Endothelial cell (in vitro differentiated cells): ENCODE results near the gene OR10W1. TPM values are rescaled to one million over a fixed set of nuclear protein-coding genes. Genes with fewer than 3 reads are reported as not detected.

Source experiments
- DNase-seq: peaks from one replicate; pipeline ENCODE4 v3.0.0; 2021; ENCODE audit warnings: low spot score
- H3K27ac Mint-ChIP-seq: one replicate; pipeline ENCODE4 v1.8.0; 2021; ENCODE audit warnings: mixed read lengths, inconsistent platforms; ENCODE audit not compliant: unreplicated experiment
- H3K27me3 Mint-ChIP-seq: one replicate; pipeline ENCODE4 v1.8.0; 2021; ENCODE audit warnings: mild to moderate bottlenecking, moderate library complexity, mixed read lengths, inconsistent platforms; ENCODE audit not compliant: unreplicated experiment
- H3K36me3 Mint-ChIP-seq: one replicate; pipeline ENCODE4 v1.8.0; 2021; ENCODE audit warnings: mild to moderate bottlenecking, low read depth, mixed read lengths, inconsistent platforms; ENCODE audit not compliant: unreplicated experiment
- H3K4me1 Mint-ChIP-seq: one replicate; pipeline ENCODE4 v1.8.0; 2021; ENCODE audit warnings: mild to moderate bottlenecking, mixed read lengths, inconsistent platforms; ENCODE audit not compliant: unreplicated experiment
- H3K4me3 Mint-ChIP-seq: one replicate; pipeline ENCODE4 v1.8.0; 2021; ENCODE audit warnings: mild to moderate bottlenecking, mixed read lengths, inconsistent platforms; ENCODE audit not compliant: unreplicated experiment
- H3K9me3 Mint-ChIP-seq: one replicate; pipeline ENCODE4 v1.8.0; 2021; ENCODE audit warnings: mixed read lengths, inconsistent platforms; ENCODE audit not compliant: unreplicated experiment
- CTCF ChIP-seq: fragments of 200-600 bp; sonication (generic); IDR thresholded peaks from one replicate; pipeline ENCODE4 v1.5.0; 2021; ENCODE audit warnings: antibody characterized with exemption; ENCODE audit not compliant: unreplicated experiment
- long read RNA-seq: library from polyadenylated mRNA; unstranded; transcript quantifications from one replicate; pipeline ENCODE4 v2.0.0, GENCODE V29; 2020; ENCODE audit not compliant: unreplicated experiment
- total RNA-seq: library from RNA; stranded (reverse); fragmentation: NEBNext Ultra II Directional; extraction: Animal tissue kit (Norgen Biotek cat#: 25700); gene quantifications from one replicate; pipeline ENCODE4 v1.2.1, GENCODE V29; 2021; ENCODE audit not compliant: unreplicated experiment

Gene OR10W1
- not detected for total RNA-seq
- long read RNA-seq = 0 reads

GRCh38 chr11:58268142-58268541 lies at the start of gene OR10W1:
TSS of gene OR10W1 (minus strand) at chr11:58268260. CDS start at chr11:58267858, 402 bp downstream.
- H3K9me3 Mint-ChIP-seq = no peaks in the 10 kb centered on the region
- no peak within 1 kb of the TSS for H3K27ac Mint-ChIP-seq
- no peak within 1 kb of the TSS for H3K4me3 Mint-ChIP-seq
- H3K27me3 Mint-ChIP-seq = peaks cover 2% of the 10 kb centered on the region
- no peak for DNase-seq
- no peak for TF ChIP-seq CTCF
- H3K36me3 Mint-ChIP-seq = no peaks in the 10 kb centered on the region
- no peaks in the 10 kb centered on the region for H3K4me1 Mint-ChIP-seq

DNA sequence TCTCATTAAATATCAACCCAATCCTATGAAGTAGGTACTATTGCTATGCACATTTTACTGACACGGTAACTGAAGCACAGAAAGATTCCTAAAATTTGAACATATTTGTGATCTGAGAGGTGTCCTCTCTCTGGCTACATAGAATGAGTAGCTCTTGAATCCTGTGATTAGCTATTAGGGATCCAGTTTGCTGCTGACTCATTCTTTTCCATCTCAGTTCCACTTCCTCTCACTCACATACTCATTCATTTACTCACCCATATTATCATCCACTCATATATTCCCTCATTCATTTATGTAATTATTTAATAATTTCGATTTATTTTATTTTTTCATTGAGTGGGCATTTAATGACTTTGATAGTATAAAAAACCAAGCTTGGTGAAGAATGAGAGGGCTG lies 48.1 kb upstream of the OR10W1 start:
- no peak for TF ChIP-seq CTCF
- no peak overlapping the region for H3K27ac Mint-ChIP-seq
- no peaks in the 10 kb centered on the region for H3K27me3 Mint-ChIP-seq
- H3K36me3 Mint-ChIP-seq = no peaks in the 10 kb centered on the region
- no peak overlapping the region for H3K4me3 Mint-ChIP-seq
- DNase-seq = no peak
- no peaks in the 10 kb centered on the region for H3K4me1 Mint-ChIP-seq
- H3K9me3 Mint-ChIP-seq = no peaks in the 10 kb centered on the region

DNA sequence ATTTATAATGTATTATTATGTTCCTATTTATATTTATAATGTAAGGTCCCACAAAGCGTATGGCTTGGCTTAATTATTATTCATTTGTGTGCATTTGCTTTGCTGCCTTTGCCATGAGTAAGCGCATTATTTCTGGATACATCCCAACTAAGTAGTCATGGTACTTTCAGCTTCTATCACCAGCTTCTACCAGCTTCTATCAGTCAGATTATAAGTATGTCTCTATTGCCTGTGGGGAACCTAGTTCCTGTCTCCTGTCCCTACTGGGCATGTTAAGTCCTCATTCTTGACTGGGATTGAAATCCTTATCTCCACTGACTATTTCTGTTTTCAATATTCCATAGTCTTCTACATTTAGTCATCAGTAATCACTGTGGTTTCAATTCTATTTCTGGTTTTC lies 33.5 kb upstream of the OR10W1 start:
- Mint-ChIP-seq H3K27ac (no peak overlapping the region), H3K4me1 (no peaks in the 10 kb centered on the region), H3K9me3 (no peaks in the 10 kb centered on the region), H3K36me3 (no peaks in the 10 kb centered on the region), H3K27me3 (no peaks in the 10 kb centered on the region), H3K4me3 (no peak overlapping the region)
- TF ChIP-seq CTCF = no peak
- DNase-seq = no peak

GRCh38 chr11:58292017-58292416 lies 24.0 kb upstream of the OR10W1 start:
- Mint-ChIP-seq H3K27me3 (no peaks in the 10 kb centered on the region), H3K9me3 (no peaks in the 10 kb centered on the region), H3K4me3 (no peak overlapping the region), H3K36me3 (peaks cover 6% of the 10 kb centered on the region), H3K27ac (no peak overlapping the region), H3K4me1 (no peaks in the 10 kb centered on the region)
- no peak for DNase-seq
- no peak for TF ChIP-seq CTCF

DNA sequence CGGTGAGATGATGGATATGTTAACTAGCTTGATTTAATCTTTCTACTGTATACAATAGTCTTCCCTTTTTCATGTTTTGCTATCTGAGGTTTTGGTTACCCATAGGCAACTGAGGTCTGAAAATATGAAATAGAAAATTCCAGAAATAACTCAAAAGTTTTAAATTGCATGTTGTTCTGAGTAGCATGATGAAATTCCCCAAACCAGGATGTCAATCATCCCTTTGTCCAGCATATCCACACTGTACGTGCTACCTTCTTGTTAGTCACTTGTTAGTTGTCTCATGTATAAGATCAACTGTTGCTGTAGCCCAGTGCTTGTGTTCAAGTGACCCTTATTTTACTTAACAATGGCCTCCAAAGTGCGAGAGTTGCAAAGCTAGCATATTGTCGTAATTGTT lies 21.2 kb upstream of the OR10W1 start:
- DNase-seq = no peak
- TF ChIP-seq CTCF = no peak
- H3K36me3 Mint-ChIP-seq = peaks cover 6% of the 10 kb centered on the region
- no peak overlapping the region for H3K4me3 Mint-ChIP-seq
- no peaks in the 10 kb centered on the region for H3K9me3 Mint-ChIP-seq
- no peaks in the 10 kb centered on the region for H3K27me3 Mint-ChIP-seq
- no peak overlapping the region for H3K27ac Mint-ChIP-seq
- peaks cover 5% of the 10 kb centered on the region for H3K4me1 Mint-ChIP-seq
